ENCODE data around the gene ORMDL2. TPM values are rescaled to one million over a fixed set of nuclear protein-coding genes. Genes with fewer than 3 reads are reported as not detected.

ORMDL2 gene
- total RNA-seq, 3 donors from 2014 or later, result 42.1 to 97.8 (median 74.2) TPM

GRCh38 chr12:55842681-55843429 lies 25.0 kb downstream of the ORMDL2 start, which contains the start of gene MMP19:
Gene MMP19, minus strand, starts transcription at chr12:55842936. Its CDS starts 106 bp downstream, at chr12:55842830.
- H3K36me3 ChIP-seq (ENCODE audit: low read depth), result no peaks in the 10 kb centered on the region
- H3K4me3 ChIP-seq, result no peak within 1 kb of the TSS
- ATAC-seq (peak; percentile 54), DNase-seq (no peak)
- intact Hi-C loops (cut with DNase I, micrococcal nuclease), result no loop called here
- no peak for TF ChIP-seq CTCF (IDR thresholded peaks at IDR 0.05)
- no peaks in the 10 kb centered on the region for H3K9me3 ChIP-seq
- no peaks in the 10 kb centered on the region for H3K4me1 ChIP-seq (ENCODE audit: low read depth)

DNA sequence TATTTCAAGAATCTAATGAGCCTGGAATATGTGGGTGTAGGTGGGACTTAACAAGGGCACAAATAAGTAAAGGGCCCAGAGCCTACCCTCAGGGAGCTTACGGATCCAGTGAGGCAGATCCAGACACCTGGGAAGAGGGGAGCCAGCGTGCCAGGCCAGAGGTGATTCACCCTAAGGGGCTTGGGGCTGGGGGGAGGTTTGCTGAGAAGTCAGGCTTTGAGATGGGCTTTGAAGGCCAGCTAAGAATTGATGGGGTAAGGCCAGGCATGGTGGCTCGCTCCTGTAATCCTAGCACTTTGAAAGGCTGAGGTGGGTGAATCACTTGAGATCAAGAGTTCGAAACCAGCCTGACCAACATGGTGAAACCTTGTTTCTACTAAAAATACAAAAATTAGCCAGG lies 25.6 kb downstream of the ORMDL2 start:
- ATAC-seq (no peak), DNase-seq (no peak)
- intact Hi-C loops (cut with DNase I, micrococcal nuclease), result no loop called here
- H3K4me3 ChIP-seq, result no peak overlapping the region
- TF ChIP-seq CTCF (IDR thresholded peaks at IDR 0.05), result no peak
- H3K9me3 ChIP-seq, result no peaks in the 10 kb centered on the region
- no peaks in the 10 kb centered on the region for H3K4me1 ChIP-seq (ENCODE audit: low read depth)
- no peaks in the 10 kb centered on the region for H3K36me3 ChIP-seq (ENCODE audit: low read depth)

DNA sequence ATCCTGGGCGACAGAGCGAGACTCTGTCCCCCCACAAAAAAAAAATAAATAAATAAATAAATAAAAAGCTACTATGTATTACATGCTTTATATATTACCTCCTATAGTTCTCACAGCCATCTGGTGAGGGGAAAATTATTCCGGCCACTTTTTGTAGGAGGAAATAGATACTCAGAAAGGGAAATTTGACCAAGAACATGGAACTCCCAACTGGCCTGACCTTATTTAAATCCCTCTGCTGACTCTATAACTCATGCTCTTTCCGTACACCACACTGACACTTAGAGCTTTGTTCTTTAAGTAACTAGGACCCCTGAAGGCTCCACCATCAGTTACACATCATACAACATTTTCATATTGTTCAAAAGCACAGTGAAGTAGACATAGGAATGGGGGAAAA lies 27.1 kb downstream of the ORMDL2 start:
- TF ChIP-seq CTCF (IDR thresholded peaks at IDR 0.05), result no peak
- no peaks in the 10 kb centered on the region for H3K36me3 ChIP-seq (ENCODE audit: low read depth)
- intact Hi-C loops (cut with DNase I, micrococcal nuclease), result no loop called here
- DNase-seq (no peak), ATAC-seq (no peak)
- no peak overlapping the region for H3K4me3 ChIP-seq
- H3K4me1 ChIP-seq (ENCODE audit: low read depth), result no peaks in the 10 kb centered on the region
- no peaks in the 10 kb centered on the region for H3K9me3 ChIP-seq

GRCh38 chr12:55845361-55845760 lies 27.5 kb downstream of the ORMDL2 start:
- ATAC-seq, result no peak
- Histone ChIP-seq H3K4me3 (no peak overlapping the region), H3K36me3 (ENCODE audit: low read depth) (no peaks in the 10 kb centered on the region), H3K9me3 (no peaks in the 10 kb centered on the region), H3K4me1 (ENCODE audit: low read depth) (no peaks in the 10 kb centered on the region)
- intact Hi-C loops (cut with DNase I, micrococcal nuclease), result no loop called here
- no peak for TF ChIP-seq CTCF (IDR thresholded peaks at IDR 0.05)
- DNase-seq, result no peak

DNA sequence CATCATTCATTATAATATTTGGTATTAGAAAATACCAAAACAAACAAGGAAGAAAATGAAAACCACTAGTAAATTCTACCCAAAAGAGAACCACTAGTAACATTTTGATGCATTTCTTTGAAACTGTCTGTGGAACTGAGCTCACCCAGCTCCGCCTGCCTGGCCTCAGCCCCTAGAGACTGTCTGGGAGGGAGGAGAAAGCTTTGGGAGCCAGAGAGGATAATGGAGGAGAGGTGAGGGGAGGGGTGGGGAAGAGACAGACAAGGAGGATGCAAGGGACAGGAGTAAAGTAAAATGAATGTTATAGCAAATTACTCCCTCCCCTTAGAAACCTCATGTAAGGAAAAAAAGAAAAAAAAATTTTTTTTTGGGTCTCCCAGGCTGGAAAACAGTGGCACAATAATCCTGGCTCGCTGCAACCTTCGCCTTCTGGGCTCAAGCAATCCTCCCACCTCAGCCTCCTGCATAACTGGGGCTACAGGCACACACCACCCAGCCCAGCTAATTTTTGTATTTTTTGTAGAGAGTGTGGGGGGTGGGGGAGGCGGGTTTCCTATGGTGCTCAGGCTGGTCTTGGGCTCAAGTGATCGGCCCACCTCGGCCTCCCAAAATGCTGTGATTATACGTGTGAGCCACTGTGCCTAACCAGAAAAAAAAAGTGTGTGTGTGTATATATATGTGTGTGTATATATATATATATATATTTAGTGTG lies 28.1 kb downstream of the ORMDL2 start:
- TF ChIP-seq CTCF (IDR thresholded peaks at IDR 0.05), result no peak
- no peak overlapping the region for H3K4me3 ChIP-seq
- intact Hi-C loops (cut with DNase I, micrococcal nuclease), result no loop called here
- no peaks in the 10 kb centered on the region for H3K9me3 ChIP-seq
- H3K36me3 ChIP-seq (ENCODE audit: low read depth), result no peaks in the 10 kb centered on the region
- no peak for DNase-seq
- no peak for ATAC-seq
- no peaks in the 10 kb centered on the region for H3K4me1 ChIP-seq (ENCODE audit: low read depth)

All from mucosa of descending colon (tissue), 3 donors.